HG03097 (cell line): ENCODE measurements around the gene USH2A.
"Not testable (repeated sequence)": the region's sequence is repeated elsewhere in the genome, so short reads cannot be mapped to it uniquely, and the experiment has no call there.

ENCODE experiments used
- ATAC-seq: cut with Tn5 transposase; IDR thresholded peaks from one replicate; pipeline ENCODE4 v1.9.1; 2021; ENCODE audit not compliant: unreplicated experiment, low FRiP score

Gene USH2A

DNA sequence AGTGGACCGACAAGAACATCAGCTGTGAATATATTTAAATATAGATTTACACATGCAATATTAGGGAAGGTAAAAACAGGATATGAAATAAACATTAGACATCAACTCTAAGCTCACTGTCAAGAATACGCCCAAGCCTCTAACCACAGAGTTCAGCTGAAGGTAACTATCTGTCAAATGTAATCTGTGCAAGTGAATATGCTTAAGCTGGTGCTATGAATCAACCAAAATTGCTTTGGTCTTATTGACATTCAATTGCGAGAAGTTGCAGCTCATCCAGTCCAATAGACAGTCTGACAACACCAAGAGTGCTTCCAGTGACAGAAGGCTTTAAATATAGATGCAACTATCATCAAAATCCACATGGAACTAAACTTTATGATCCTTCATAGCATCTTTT, 32.3 kb downstream of the USH2A start:
- ATAC-seq, result no peak

DNA sequence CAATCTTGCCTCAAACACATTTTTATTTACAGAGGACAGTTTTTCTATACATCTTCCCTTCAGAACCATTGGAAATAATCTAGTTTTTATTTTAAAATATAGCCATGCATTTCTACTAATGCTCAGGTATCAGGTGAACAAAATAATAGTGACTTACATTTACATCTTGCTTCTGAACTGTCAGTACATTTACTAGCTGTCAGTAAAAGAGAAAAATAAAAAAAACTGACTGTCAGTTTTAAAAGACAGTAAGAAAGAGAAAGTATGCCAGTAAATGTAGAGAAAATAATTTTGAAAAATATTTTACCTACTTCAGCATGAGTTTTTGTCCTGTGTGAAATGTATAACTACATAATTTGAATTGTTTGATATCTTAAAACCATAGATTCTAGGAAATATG, 33.5 kb downstream of the USH2A start:
- no peak for ATAC-seq

DNA sequence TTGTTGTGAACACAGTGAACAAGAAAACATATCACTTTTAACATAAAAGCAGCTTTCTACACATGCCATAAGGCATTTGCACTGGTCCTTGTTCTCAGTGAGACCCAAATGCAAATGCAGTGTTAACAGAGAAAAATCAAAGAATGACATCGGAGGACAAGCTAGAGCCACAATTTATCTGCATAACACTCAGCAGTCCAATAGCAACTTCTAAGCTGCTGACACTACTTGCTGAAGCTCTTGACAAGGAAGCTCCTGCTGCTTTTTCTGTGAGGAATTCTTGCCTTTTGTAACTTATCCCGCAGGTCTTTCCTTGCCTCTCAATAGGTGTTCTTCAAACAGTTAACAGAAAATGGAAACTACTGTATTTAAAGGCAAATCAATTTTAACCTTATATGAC, 34.7 kb downstream of the USH2A start:
- ATAC-seq, result no peak

DNA sequence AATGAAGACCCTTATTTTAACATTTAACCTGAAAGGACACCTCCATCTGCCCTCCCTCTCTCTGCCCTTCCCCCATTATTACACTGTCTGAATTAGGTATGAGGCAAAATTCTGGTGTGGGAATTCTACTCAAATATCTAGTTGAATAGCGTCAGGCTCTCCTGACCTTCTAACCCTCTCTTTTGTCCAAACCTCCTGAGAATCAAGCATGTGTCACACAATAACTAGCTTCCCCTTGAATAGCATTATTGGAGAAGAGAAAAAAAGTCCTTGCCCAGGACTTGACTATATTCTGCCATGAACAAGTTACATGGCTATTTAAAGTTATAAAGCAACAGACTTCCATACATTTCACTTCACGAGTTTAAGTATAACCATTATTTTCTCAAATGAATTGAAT, 35.5 kb downstream of the USH2A start:
- ATAC-seq, result no peak

DNA sequence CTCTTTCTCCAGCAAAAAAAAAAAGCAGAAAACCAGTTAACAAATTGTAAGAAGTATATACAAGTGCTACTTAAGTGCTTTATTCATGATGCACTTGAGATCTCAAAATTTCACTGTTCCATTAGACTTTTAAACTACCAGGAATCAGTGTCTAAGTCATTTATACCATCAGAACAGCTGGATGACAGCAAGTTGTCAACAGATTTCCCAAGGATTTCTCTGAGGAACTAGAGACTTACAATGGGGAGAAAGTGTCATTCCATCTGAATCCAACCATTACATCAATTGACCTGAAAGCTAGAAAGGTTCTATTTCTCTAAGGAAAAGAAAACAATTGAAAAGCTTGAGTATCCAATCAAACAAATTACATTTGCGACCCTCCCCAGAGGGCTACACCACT, 43.8 kb downstream of the USH2A start:
- no peak for ATAC-seq

DNA sequence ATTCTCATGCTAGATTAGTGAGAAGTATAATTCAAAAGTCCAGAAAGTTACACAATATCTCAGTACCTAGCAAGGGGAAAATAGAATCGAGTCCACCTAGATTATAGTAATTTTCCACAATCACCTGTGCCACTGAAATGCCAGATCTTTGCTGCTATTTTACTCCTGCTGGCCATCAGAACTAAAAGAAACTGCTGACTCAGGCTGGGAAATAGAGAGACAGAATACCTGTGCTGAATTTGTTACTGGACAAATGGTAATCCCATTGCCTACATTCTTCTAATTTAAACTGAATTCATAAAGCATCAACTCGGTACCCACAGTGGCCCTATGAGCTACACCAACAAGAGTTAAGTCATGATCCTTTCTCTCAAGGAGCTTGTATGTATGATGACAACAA, 55.0 kb downstream of the USH2A start:
- no peak for ATAC-seq

DNA sequence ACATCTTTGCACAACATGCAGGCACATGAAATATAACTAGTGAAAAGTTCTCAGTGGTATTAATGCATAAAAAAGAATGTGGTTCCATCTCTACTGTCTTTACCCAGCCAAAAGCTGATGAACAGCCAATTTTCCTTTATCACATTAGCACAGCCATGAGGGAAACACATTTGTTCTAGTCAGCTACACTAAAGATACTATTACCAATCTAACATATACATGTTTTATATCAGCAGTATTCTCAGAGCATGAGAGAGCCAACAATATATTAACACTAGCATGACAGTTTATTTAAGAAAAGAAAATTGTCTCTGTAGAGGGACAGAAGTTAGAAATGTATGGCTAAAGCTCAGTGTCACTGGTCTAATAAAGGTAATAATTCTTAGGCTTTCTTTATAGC, 56.3 kb downstream of the USH2A start:
- ATAC-seq, result no peak

DNA sequence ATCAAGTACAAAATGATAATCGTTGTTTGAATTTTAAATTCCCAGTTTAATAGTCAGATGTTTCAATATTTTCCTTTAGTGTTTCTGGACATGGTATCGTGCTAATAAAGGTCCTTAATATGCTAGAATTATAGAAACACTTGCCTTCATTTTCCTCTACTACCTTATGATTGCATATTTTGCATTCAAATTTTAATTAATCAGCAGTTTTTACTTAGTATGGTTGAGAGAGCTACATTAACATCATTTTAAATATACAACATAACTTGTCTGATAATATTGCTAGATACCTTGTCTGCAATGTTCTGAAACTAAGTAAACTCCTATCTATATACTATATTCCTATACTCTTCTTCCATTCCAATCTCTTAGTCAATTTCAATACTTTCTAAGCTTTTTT, 66.3 kb downstream of the USH2A start:
- ATAC-seq, result no peak

DNA sequence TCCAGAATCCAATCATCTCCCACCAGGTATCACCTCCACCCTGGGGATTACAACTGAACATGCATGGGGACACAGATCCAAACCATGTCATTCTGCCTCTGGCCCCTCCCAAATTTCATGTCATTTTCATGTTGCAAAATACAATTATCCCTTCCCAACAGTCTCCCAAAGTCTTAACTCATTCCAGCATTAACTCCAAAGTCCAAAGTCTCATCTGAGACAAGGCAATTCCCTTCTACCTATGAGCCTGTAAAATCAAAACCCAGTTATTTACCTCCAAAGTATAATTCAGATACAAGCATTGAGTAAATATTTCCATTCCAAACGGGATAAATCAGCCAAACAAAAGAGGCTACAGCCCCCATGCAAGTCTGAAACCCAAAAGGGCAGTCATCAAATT, 73.1 kb downstream of the USH2A start:
- ATAC-seq, result no peak

DNA sequence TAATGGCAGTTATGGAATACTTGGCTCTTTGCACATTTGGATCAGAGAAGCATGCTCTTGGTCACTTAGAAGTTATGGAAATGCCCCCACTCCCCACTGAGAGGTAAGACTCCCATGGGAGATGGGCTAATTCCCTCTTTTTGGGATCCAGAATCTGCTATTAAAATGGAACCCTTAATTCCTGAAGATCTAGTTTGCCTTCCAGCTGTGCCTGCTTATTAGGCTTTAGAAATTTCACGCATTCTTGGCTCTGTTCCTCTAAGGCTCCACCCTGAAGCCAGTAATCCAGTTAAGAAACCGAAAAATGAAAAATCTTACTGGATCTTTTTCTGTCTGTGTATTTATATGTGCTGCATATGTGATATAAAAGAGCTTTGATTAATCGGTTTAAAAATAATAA, 76.7 kb downstream of the USH2A start:
- no peak for ATAC-seq

DNA sequence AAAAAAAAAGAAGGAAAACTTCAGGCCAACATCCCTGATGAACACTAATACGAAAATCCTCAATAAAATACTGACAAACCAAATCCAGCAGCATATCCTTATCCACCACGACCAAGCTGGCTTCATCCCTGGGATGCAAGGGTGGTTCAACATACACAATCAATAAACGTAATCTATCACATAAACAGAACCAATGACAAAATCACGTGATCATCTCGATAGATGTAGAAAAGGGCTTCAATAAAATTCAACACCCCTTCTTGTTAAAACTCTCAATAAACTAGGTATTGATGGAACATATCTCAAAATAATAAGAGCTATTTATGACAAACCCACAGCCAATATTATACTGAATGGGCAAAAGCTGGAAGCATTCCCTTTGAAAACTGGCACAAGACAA, 82.7 kb downstream of the USH2A start:
- not testable (repeated sequence) for ATAC-seq

DNA sequence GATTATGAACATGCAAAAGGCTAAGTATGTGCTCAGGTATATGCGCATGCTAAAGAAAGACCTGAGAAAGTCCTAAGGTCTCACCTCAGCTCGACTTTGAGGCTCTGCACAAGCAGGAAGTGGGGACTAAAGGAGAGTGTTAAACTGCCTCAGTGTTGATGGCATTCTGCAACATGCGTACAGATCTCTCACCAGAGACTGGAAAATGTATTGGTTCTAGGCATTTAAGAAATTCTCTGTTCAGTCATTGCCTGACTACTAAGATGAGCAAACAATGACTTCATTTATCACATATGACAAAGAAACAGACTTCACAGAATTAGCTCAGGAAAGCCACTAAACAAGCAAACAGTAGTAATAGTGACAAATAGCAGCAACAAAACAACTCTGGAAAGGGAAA, 90.8 kb downstream of the USH2A start:
- ATAC-seq, result no peak

DNA sequence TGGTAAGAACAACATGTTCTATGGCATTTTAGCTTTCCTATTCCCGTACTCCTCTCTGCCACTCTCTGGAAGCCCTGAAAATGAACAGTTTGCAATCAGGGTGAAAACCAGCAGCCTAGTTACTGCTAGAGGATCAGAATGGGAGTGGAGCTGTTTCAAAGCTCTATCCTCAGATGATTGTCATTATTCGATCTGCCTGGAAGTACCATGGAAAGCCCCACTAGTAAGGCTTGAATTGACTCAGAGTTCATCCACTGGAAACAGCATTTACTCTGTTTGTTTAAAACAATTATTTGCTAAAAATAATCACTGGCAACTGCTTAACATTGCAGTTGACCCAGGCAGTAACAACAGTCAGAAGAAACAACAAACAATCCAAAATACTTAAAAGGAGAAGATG, 91.2 kb downstream of the USH2A start:
- no peak for ATAC-seq

DNA sequence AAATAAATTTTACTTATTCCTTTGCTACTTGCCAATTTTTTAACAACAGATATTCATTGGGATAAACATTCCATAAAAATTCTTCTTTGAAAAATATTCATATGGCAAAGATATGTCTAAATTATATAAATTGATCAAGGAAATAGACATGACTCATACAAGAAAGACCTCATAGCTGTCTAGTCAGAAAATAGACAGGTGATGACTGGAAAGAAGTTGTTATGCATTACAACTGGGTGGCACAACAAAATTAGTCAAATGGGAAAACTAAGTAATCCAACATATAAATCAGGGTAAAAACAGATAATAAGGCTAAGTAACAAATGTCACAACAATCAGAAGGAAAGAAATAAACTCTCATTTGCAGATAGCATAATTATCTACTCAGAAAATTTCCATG, 92.0 kb downstream of the USH2A start:
- no peak for ATAC-seq

DNA sequence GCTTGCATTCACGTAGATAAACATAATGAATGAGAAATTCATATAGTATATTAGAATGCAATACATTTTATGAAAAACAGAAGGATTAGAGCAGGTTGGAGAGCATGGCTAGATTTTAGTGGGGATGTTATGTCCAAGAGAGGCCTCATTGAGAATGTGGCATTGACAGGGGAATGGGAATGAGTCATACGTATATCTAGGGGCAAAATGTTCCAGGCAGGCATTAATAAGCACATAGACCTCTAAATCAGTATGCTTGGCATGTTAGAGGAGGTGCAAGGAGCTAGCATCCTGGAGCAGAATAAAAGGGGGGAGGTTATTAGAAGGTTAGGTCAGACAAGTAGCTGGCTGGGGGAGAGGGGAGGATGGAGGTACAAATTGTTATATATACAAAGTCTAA, 93.0 kb downstream of the USH2A start:
- no peak for ATAC-seq

DNA sequence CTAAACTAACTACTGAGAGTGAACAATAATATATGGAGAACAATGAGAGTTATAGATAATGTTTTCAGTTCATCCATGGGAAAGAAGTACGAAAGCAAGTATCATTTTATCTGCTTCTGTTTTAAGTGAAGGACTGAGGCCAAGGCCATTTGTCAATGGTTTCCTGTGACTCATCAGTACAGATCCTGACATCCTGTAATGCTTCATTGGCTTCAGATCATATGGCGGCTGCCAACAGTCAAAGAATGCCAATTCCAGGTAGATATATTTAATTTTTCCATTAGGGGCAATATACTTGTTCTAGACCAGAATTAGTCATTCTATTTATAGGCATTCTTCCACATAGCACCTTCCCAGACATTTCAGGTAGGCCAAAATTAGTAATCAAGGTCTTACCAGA, 97.3 kb downstream of the USH2A start:
- no peak for ATAC-seq

DNA sequence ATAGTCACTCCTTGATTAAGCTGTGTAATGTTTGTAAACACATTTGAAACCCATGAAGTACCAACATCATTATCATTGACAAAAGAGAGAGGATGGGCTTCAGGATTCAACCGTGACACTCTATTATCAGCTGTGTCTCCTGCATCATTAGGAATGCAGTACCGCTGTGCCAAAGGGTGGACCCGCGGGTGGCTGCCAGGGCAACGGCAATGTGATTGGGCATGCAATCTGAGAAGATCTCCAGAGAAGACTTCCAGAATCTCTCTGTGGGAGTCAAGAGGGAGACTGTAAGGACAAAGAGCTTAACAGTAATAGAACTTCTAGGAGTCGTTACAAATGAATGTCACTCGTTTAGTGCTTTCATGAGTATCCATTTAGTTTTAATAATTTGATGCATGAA, 97.9 kb downstream of the USH2A start:
- ATAC-seq, result no peak

DNA sequence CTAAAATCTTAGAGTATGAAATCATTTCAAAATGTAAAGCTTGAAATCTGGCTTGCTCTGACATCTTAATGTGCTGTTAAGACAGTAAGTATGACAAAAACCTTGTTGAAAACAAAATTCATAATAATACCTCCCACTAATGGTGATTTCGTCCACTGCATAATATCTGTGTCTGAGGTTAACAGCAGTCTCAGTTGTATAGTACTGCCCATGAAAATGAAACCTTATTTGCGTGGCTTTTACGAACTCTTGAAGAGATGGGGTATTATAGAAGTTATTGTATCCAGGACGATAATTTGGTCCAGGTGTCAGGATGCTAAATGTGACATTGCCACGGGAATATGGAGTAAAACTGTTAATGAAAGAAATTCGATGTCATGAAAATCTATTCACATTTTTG, 99.9 kb downstream of the USH2A start:
- no peak for ATAC-seq

DNA sequence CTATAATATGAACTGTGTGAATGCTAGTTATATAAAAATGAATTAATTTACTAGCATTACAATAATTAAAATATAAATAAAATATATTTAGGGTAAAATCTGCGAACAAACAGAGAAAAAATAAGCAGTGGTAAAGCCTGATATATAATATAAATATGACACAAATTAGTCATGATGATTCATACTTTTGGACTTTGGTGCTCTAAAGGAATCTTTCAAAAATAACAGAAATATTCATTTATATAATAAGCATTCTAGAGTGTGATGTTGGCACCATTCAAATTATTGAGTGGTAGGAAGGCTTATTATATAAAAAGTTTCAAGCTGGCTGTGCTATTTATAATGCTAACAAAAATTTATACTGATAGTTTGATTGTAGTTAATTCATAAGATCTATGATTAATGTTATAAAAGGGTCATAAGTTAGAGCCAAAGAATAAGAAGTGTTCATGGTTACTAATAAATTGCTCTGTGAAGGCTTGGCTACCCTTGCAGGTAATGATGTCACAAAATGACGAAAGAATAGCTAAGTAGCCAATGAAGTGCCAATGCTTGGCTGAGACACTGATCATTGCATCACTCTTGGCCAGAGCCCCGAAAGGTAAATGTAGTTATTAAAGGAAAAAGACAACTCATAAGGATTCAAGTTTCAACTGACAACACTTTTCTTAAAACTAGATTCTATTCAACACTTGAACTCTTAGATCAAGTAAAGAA, 108.7 kb downstream of the USH2A start:
- no peak for ATAC-seq

DNA sequence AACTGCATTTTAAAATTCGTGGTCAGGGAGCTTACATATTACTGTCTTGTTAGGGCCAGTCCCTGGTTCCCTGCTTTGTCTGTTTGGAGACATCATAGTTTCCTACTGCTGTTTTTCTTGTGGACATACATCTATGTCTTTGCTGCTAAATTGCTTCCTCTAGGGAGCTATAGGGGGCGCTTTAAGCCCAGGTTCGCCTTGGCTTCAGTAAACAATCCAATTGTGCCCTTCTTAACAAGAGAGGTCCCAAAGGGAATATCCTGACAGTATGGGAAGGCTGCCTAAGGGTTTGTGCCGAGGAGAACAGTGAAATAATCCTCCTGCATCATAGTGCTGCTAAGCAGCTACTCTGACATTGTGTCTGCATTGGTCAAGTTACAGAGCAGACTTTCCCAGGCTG, 112.5 kb downstream of the USH2A start:
- ATAC-seq, result no peak

DNA sequence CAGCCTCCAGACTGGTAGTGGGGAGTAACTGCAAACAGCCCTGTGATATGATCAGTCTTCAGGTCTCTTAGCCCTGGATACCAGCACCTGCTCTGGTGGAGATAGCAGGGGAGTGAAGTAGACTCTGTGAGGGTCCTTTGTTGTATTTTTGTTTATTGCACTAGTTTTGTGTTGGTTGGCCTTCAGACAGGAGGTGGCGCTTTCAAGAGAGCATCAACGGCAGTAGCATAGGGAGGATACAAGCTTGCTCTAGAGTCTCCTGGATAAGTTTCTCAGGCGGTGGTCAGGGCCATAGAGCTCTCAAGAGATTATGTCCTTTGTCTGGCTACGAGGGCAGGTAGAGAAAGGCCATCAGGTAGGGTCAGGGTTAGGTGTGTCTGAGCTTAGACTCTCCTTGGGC, 116.4 kb downstream of the USH2A start:
- ATAC-seq, result no peak

DNA sequence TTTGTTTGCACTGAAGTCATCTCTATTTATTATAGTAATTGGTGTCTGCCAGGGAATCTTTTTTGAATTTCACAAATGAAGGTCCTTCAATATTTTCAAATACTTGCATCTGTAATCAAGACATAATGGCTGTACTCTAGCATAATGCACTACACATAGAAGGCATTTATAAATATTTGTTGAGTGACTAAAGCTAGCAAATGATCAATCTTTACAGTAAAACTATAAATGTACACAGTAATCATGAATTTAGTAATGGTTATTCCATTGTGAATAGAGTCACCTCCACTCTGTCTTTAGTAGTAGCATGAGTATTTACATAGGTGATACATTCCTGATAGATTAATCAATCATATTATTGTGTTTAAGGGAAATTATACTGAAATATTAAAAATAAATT, 119.6 kb downstream of the USH2A start:
- ATAC-seq, result no peak

DNA sequence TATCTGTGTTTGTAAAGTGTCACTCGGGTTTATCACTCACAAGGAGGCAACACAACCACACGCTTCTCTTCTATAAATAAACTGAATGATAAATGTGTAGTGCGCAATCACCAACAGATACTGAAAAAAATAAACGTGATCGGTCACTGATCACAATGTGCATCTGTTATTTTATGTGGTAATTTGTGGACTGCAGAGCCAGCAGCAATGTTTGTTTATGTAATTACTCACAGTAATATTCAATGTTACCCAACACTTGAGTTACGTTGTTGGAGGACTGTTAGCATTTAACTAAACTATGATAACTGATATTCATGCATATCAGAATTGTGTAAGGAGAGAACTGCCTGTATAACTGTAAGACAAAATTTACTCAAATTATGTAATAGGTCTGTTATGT, 129.6 kb downstream of the USH2A start:
- ATAC-seq, result no peak
